Ishikawa (cell line): ENCODE results near the gene KIF26B.

Experiments used
- EP300 ChIP-seq: IDR thresholded peaks from 2 replicates; pipeline ENCODE4 v1.6.1; 2012; ENCODE audit warnings: borderline replicate concordance
- NFIC ChIP-seq: IDR thresholded peaks from 2 replicates; pipeline ENCODE4 v1.6.1; 2012
- RAD21 ChIP-seq: IDR thresholded peaks from 2 replicates; pipeline ENCODE4 v1.6.1; 2012; ENCODE audit warnings: low read depth
- TAF1 ChIP-seq: IDR thresholded peaks from 2 replicates; pipeline ENCODE4 v1.6.1; 2012; ENCODE audit warnings: low read depth, mild to moderate bottlenecking
- ZBTB7A ChIP-seq: IDR thresholded peaks from 2 replicates; pipeline ENCODE4 v1.6.1; 2012; ENCODE audit warnings: low read depth
- TF ChIP-seq, protein P1 (sequence below): IDR thresholded peaks from 2 replicates; pipeline ENCODE4 v1.6.1; 2012
- TF ChIP-seq, protein P2 (sequence below): IDR thresholded peaks from 2 replicates; pipeline ENCODE4 v1.6.1; 2012
- TF ChIP-seq, protein P3 (sequence below): IDR thresholded peaks from 2 replicates; pipeline ENCODE4 v1.6.1; 2012; ENCODE audit warnings: low read depth, mild to moderate bottlenecking

DNA sequence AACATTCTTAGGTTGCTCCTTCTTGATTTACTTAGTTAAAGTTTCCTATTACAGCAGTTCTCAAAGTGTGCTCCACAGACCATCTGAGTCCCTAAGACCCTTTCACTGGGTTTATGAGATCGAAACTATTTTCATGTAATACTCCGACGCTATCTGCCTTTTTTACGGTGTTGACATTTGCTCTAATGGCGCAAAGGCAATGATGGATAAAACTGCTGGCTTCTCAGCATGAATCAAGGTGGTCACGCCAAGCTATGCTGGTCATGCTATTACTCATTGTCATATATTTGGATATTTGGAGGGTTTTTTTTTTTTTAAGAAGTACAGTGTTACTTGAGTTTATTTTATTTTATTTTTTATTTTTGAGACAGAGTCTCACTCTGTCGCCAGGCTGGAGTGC, 235.1 kb downstream of the KIF26B start:
- TF ChIP-seq TAF1 (no peak), EP300 (no peak), ZBTB7A (no peak), RAD21 (no peak), NFIC (no peak)
- TF ChIP-seq, protein P1, sequence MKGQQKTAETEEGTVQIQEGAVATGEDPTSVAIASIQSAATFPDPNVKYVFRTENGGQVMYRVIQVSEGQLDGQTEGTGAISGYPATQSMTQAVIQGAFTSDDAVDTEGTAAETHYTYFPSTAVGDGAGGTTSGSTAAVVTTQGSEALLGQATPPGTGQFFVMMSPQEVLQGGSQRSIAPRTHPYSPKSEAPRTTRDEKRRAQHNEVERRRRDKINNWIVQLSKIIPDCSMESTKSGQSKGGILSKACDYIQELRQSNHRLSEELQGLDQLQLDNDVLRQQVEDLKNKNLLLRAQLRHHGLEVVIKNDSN = no peak
- TF ChIP-seq, protein P2, sequence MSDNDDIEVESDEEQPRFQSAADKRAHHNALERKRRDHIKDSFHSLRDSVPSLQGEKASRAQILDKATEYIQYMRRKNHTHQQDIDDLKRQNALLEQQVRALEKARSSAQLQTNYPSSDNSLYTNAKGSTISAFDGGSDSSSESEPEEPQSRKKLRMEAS = no peak
- TF ChIP-seq, protein P3, sequence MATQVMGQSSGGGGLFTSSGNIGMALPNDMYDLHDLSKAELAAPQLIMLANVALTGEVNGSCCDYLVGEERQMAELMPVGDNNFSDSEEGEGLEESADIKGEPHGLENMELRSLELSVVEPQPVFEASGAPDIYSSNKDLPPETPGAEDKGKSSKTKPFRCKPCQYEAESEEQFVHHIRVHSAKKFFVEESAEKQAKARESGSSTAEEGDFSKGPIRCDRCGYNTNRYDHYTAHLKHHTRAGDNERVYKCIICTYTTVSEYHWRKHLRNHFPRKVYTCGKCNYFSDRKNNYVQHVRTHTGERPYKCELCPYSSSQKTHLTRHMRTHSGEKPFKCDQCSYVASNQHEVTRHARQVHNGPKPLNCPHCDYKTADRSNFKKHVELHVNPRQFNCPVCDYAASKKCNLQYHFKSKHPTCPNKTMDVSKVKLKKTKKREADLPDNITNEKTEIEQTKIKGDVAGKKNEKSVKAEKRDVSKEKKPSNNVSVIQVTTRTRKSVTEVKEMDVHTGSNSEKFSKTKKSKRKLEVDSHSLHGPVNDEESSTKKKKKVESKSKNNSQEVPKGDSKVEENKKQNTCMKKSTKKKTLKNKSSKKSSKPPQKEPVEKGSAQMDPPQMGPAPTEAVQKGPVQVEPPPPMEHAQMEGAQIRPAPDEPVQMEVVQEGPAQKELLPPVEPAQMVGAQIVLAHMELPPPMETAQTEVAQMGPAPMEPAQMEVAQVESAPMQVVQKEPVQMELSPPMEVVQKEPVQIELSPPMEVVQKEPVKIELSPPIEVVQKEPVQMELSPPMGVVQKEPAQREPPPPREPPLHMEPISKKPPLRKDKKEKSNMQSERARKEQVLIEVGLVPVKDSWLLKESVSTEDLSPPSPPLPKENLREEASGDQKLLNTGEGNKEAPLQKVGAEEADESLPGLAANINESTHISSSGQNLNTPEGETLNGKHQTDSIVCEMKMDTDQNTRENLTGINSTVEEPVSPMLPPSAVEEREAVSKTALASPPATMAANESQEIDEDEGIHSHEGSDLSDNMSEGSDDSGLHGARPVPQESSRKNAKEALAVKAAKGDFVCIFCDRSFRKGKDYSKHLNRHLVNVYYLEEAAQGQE = no peak
